GDM1 (cell line): ENCODE data around the gene HS3ST6.
"Not testable (repeated sequence)": the region's sequence is repeated elsewhere in the genome, so short reads cannot be mapped to it uniquely, and the experiment has no call there.

Source experiments
- DNase-seq: peaks from one replicate; lab custom pipeline; 2025; lab: John Stamatoyannopoulos, UW

HS3ST6 gene

GRCh38 chr16:1926271-1926670 lies 8.1 kb upstream of the HS3ST6 start:
- DNase-seq, result no peak

- no peak for DNase-seq
Measured at GRCh38 chr16:1924095-1924494, 5.9 kb upstream of the HS3ST6 start.

- no peak for DNase-seq
Measured at GRCh38 chr16:1923299-1924034, 5.3 kb upstream of the HS3ST6 start.

- DNase-seq, result no peak
Measured at GRCh38 chr16:1922357-1922756, 4.1 kb upstream of the HS3ST6 start.

GRCh38 chr16:1920727-1921171 lies 2.5 kb upstream of the HS3ST6 start:
- DNase-seq, result no peak

- DNase-seq, result not testable (repeated sequence)
Measured at GRCh38 chr16:1920122-1920521, 1.9 kb upstream of the HS3ST6 start.

GRCh38 chr16:1919327-1919998 lies 1.2 kb upstream of the HS3ST6 start:
- DNase-seq, result no peak

- no peak for DNase-seq
Measured at GRCh38 chr16:1917665-1918350, 407 bp downstream of the HS3ST6 start.

GRCh38 chr16:1917056-1917664 lies 1.1 kb downstream of the HS3ST6 start:
- DNase-seq, result no peak

GRCh38 chr16:1916640-1916990 lies 1.6 kb downstream of the HS3ST6 start:
- DNase-seq, result no peak

- no peak for DNase-seq
Measured at GRCh38 chr16:1915732-1916639, 2.2 kb downstream of the HS3ST6 start.

- no peak for DNase-seq
Measured at GRCh38 chr16:1914988-1915387, 3.2 kb downstream of the HS3ST6 start.

GRCh38 chr16:1914084-1914608 lies 4.1 kb downstream of the HS3ST6 start:
- DNase-seq, result no peak

- DNase-seq, result no peak
Measured at GRCh38 chr16:1913327-1914083, 4.7 kb downstream of the HS3ST6 start.

GRCh38 chr16:1912215-1912543 lies 6.0 kb downstream of the HS3ST6 start:
- DNase-seq, result no peak

- DNase-seq, result no peak
Measured at GRCh38 chr16:1911467-1912214, 6.6 kb downstream of the HS3ST6 start.

GRCh38 chr16:1909561-1910231 lies 8.5 kb downstream of the HS3ST6 start:
- no peak for DNase-seq

- DNase-seq, result no peak
Measured at GRCh38 chr16:1908983-1909382, 9.2 kb downstream of the HS3ST6 start.

GRCh38 chr16:1908184-1908583 lies 10.0 kb downstream of the HS3ST6 start:
- DNase-seq, result no peak
